ENCODE results near the gene SAP25. TPM values are rescaled to one million over a fixed set of nuclear protein-coding genes. Genes with fewer than 3 reads are reported as not detected.

The SAP25 gene
- total RNA-seq, 1 donor from 2014 or later = 2.9 TPM

DNA sequence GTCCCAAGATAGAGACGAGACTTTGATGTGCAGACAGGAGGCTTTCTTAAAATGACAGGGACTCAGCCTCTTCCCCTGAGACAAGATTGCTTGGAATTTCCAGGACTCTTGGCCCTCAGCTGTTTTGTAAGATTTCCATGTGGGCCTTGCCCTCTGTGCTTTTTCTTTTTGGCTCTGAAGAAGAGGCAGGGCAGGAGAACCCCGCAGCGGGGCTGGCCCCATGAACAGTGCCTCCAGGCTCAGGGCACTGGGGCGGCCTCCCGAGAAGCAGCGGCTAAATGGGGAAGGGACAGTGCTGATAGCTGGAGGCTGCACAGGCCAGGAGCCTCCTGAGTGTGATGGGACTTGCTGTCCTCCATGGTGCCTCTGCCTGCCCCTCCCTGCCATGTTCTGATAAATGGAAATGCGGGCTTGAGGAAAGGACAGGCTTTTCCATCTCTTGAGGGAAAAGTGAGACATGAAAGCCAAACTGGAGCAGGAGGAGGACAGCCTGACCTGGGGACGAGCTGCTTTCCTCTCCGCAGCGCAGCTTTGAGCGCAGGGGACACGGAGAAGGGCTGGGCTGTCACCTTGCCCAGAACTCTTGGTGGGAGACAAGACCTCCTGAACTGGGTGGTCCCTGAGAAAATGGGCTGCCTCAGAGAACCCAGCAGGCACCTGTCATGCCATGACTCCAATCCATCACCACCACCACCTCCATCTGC, 12.1 kb downstream of the SAP25 start:
- H3K4me3 ChIP-seq = no peak overlapping the region
- H3K9me3 ChIP-seq = no peaks in the 10 kb centered on the region
- peaks cover 0 to 10% of the 10 kb centered on the region in 2 donors for H3K36me3 ChIP-seq
- no peak for DNase-seq (ENCODE audit: extremely low spot score in 2 of 2)
- peaks cover 5% of the 10 kb centered on the region for H3K4me1 ChIP-seq
- no peaks in the 10 kb centered on the region for H3K27me3 ChIP-seq
- TF ChIP-seq, protein P1, sequence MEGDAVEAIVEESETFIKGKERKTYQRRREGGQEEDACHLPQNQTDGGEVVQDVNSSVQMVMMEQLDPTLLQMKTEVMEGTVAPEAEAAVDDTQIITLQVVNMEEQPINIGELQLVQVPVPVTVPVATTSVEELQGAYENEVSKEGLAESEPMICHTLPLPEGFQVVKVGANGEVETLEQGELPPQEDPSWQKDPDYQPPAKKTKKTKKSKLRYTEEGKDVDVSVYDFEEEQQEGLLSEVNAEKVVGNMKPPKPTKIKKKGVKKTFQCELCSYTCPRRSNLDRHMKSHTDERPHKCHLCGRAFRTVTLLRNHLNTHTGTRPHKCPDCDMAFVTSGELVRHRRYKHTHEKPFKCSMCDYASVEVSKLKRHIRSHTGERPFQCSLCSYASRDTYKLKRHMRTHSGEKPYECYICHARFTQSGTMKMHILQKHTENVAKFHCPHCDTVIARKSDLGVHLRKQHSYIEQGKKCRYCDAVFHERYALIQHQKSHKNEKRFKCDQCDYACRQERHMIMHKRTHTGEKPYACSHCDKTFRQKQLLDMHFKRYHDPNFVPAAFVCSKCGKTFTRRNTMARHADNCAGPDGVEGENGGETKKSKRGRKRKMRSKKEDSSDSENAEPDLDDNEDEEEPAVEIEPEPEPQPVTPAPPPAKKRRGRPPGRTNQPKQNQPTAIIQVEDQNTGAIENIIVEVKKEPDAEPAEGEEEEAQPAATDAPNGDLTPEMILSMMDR (IDR thresholded peaks at IDR 0.05) = no peak
- TF ChIP-seq POLR2AphosphoS5 (IDR thresholded peaks at IDR 0.05; ENCODE audit: insufficient read depth in 1 of 2, low read depth in 1 of 2) = no peak
- intact Hi-C loops (cut with DNase I) = no loop called here
- no peak overlapping the region for H3K27ac ChIP-seq

DNA sequence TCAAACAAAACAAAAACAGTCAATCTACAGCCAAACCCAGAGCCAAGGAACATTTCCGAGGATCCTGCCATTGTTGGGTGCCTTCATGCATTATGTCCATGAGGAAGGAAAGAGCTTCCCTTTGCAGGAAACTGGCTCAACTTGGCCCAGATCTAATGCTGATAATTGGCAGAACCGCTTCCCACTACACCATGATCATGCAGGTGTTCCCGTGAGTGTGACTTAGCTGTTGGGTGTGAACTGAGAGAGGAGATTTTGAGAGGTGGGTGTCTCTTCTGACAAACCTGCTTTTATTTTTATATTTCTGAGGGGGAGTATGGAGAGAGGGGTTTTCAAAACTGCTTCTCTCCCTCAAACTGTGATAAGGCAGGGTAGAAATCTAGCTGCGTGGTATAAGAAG, 14.6 kb downstream of the SAP25 start:
- H3K9me3 ChIP-seq = no peaks in the 10 kb centered on the region
- no peaks in the 10 kb centered on the region for H3K27me3 ChIP-seq
- intact Hi-C loops (cut with DNase I) = loop anchor here (5.0 kb wide), 1 partner anchor 87 kb away; no protein-coding TSS in a partner anchor
- H3K4me3 ChIP-seq = no peak overlapping the region
- peaks cover 5% of the 10 kb centered on the region for H3K4me1 ChIP-seq
- no peak overlapping the region for H3K27ac ChIP-seq
- no peak for DNase-seq (ENCODE audit: extremely low spot score in 2 of 2)
- H3K36me3 ChIP-seq = peaks cover 0 to 22% of the 10 kb centered on the region in 2 donors
- no peak for TF ChIP-seq POLR2AphosphoS5 (IDR thresholded peaks at IDR 0.05; ENCODE audit: insufficient read depth in 1 of 2, low read depth in 1 of 2)
- no peak for TF ChIP-seq POLR2A (IDR thresholded peaks at IDR 0.05)
- TF ChIP-seq, protein P1 (IDR thresholded peaks at IDR 0.05) = no peak

DNA sequence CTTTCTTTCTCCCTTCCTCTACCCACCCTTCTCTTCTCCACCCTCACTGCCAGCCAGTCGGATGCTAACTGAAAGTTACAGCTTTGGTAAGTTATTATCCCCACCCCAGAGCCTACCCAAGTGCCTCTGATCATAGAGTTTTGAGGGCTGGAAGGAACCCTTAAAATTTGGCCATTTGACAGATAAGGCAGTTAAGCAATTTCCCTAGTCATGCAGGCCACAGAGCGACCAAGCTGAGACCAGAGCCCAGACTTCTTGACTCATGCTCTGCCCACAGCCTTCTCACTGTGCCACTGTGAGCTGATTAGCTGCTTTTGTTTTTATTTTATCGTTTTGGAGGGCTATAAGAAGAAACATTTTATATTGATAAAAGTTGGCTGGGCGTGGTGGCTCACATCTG, 17.2 kb downstream of the SAP25 start:
- H3K27me3 ChIP-seq = no peaks in the 10 kb centered on the region
- intact Hi-C loops (cut with DNase I) = loop anchor here (5.0 kb wide), 1 partner anchor 84 kb away; no protein-coding TSS in a partner anchor
- TF ChIP-seq POLR2AphosphoS5 (IDR thresholded peaks at IDR 0.05; ENCODE audit: insufficient read depth in 1 of 2, low read depth in 1 of 2) (no peak), POLR2A (IDR thresholded peaks at IDR 0.05) (no peak)
- TF ChIP-seq, protein P1 (IDR thresholded peaks at IDR 0.05) = no peak
- H3K36me3 ChIP-seq = peaks cover 0 to 14% of the 10 kb centered on the region in 2 donors
- no peak overlapping the region for H3K4me3 ChIP-seq
- H3K9me3 ChIP-seq = no peaks in the 10 kb centered on the region
- no peak for DNase-seq (ENCODE audit: extremely low spot score in 2 of 2)
- no peak overlapping the region for H3K27ac ChIP-seq
- no peaks in the 10 kb centered on the region for H3K4me1 ChIP-seq

DNA sequence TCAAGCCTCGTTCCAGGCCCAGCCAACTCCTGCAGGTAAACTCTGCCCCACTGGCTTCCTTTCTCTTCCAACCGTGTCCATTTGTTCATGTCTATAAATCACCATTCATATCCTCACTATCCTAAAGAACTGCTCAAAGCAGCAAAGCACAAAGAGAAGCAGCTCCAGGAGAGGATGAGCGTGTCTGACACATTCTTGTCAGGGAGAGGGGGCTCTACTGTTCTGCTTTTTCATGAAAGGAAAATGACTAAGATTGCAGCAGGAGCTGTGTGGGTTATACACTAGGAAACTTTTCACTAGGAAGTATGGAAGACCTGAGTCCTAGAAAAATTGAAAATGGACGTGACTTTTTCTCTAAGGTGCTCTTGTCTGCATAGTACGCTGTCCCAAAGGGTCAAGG, 18.0 kb downstream of the SAP25 start:
- Histone ChIP-seq H3K4me1 (no peaks in the 10 kb centered on the region), H3K27ac (no peak overlapping the region), H3K27me3 (no peaks in the 10 kb centered on the region), H3K4me3 (no peak overlapping the region), H3K36me3 (peaks cover 0 to 15% of the 10 kb centered on the region in 2 donors), H3K9me3 (no peaks in the 10 kb centered on the region)
- intact Hi-C loops (cut with DNase I) = loop anchor here (5.0 kb wide), 1 partner anchor 83 kb away; no protein-coding TSS in a partner anchor
- DNase-seq (ENCODE audit: extremely low spot score in 2 of 2) = no peak
- TF ChIP-seq, protein P1 (IDR thresholded peaks at IDR 0.05) = no peak
- TF ChIP-seq POLR2A (IDR thresholded peaks at IDR 0.05) = no peak
- TF ChIP-seq POLR2AphosphoS5 (IDR thresholded peaks at IDR 0.05; ENCODE audit: insufficient read depth in 1 of 2, low read depth in 1 of 2) = no peak

DNA sequence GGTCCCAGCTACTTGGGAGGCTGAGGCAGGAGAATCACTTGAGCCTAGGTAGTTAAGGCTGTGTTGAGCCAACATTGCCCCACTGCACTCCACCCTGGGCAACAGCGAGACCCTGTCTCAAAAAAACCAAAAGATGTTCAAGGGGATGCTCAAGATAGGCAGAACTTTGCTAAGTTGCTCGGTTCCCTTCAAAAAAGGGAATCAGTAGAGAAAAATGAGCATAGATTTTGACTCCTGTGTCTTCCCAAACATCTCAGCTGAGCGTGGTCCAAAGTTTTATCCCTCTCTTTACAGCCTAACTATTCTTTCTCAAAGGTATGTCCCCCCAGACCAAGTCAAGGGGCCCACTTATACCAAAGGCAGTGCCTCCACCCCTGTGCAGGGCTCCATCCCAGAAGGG, 20.7 kb downstream of the SAP25 start:
- DNase-seq (ENCODE audit: extremely low spot score in 2 of 2) = no peak
- Histone ChIP-seq H3K27me3 (no peaks in the 10 kb centered on the region), H3K4me1 (peaks cover 12% of the 10 kb centered on the region), H3K27ac (no peak overlapping the region), H3K9me3 (no peaks in the 10 kb centered on the region), H3K36me3 (peaks cover 0 to 31% of the 10 kb centered on the region in 2 donors), H3K4me3 (no peak overlapping the region)
- intact Hi-C loops (cut with DNase I) = no loop called here
- TF ChIP-seq, protein P1 (IDR thresholded peaks at IDR 0.05) = no peak
